CD4-positive, alpha-beta memory T cell (primary cell): ENCODE data around the gene COLEC12. TPM values are rescaled to one million over a fixed set of nuclear protein-coding genes. Genes with fewer than 3 reads are reported as not detected.
"Not testable (repeated sequence)": the region's sequence is repeated elsewhere in the genome, so short reads cannot be mapped to it uniquely, and the experiment has no call there.

ENCODE experiments used
- CTCF ChIA-PET: fragments of 350-600 bp; sonication (Branson Sonifier 250); formaldehyde crosslinking; loops from one replicate; lab custom pipeline; 2021; ENCODE audit warnings: inconsistent platforms; ENCODE audit not compliant: partially characterized antibody; lab: Charles Lee
- POLR2A ChIA-PET: fragments of 350-600 bp; sonication (Branson Sonifier 250); formaldehyde crosslinking; loops from one replicate; lab custom pipeline; 2021; ENCODE audit not compliant: partially characterized antibody; lab: Charles Lee
- DNase-seq, 5 donors: peaks; one replicate each; pipeline versions ENCODE4 v3.0.0 to v3.0.0-alpha.2; 2020 to 2022; ENCODE audit warnings: mixed read lengths in 1 of 5
- H3K27ac ChIP-seq: one replicate; pipeline ENCODE4 v1.7.0; 2013; ENCODE audit warnings: low read depth, low read length
- H3K27me3 ChIP-seq: 2 replicates; pipeline ENCODE4 v1.7.0; 2013; ENCODE audit warnings: mild to moderate bottlenecking, low read length, moderate library complexity; ENCODE audit not compliant: insufficient read depth
- H3K36me3 ChIP-seq: 2 replicates; pipeline ENCODE4 v1.7.0; 2013; ENCODE audit warnings: mild to moderate bottlenecking, low read length, moderate library complexity; ENCODE audit not compliant: insufficient read depth
- H3K4me1 ChIP-seq: 2 replicates; pipeline ENCODE4 v1.7.0; 2013; ENCODE audit warnings: mild to moderate bottlenecking, low read length, moderate library complexity; ENCODE audit not compliant: insufficient read depth
- H3K4me3 ChIP-seq, 2 donors: one replicate each; pipeline ENCODE4 v1.7.0; 2013; ENCODE audit warnings: low read length in 2 of 2, mild to moderate bottlenecking in 1 of 2
- H3K9me3 ChIP-seq, 2 donors: one replicate each; pipeline ENCODE4 v1.7.0; 2013; ENCODE audit warnings: low read length in 2 of 2, control low read depth in 1 of 2; ENCODE audit not compliant: control insufficient read depth in 1 of 2
- H3K27ac Mint-ChIP-seq, 7 donors: one replicate each; pipeline ENCODE4 v1.8.0; 2020 to 2021; ENCODE audit warnings: mixed read lengths in 7 of 7, mild to moderate bottlenecking in 6 of 7, inconsistent platforms in 3 of 7, moderate library complexity in 3 of 7
- H3K27me3 Mint-ChIP-seq, 2 donors: one replicate each; pipeline ENCODE4 v1.8.0; 2020 to 2021; ENCODE audit warnings: mixed read lengths in 2 of 2
- H3K36me3 Mint-ChIP-seq, 2 donors: one replicate each; pipeline ENCODE4 v1.8.0; 2020 to 2021; ENCODE audit warnings: mixed read lengths in 2 of 2, inconsistent platforms in 1 of 2, mild to moderate bottlenecking in 1 of 2
- H3K4me1 Mint-ChIP-seq, 4 donors: one replicate each; pipeline ENCODE4 v1.8.0; 2020 to 2021; ENCODE audit warnings: mixed read lengths in 4 of 4, mild to moderate bottlenecking in 1 of 4
- H3K4me3 Mint-ChIP-seq, 8 donors: one replicate each; pipeline ENCODE4 v1.8.0; 2020 to 2021; ENCODE audit warnings: mixed read lengths in 8 of 8, mild to moderate bottlenecking in 7 of 8, moderate library complexity in 6 of 8, inconsistent platforms in 3 of 8
- H3K9me3 Mint-ChIP-seq, 8 donors: one replicate each; pipeline ENCODE4 v1.8.0; 2020 to 2021; ENCODE audit warnings: mixed read lengths in 8 of 8, mild to moderate bottlenecking in 5 of 8, inconsistent platforms in 3 of 8, moderate library complexity in 1 of 8
- intact Hi-C: fragments of 100-400 bp; cut with micrococcal nuclease; formaldehyde crosslinking; loops from one replicate; pipeline ENCODE4 v1.15.1; 2023
- polyA plus RNA-seq, 2 donors: library from polyadenylated mRNA; unstranded; fragments of 300-500 nt; fragmentation: Illumina TruSeq; gene quantifications; one replicate each; pipeline ENCODE4 v1.2.3, GENCODE V29; 2021
- total RNA-seq, 2 experiments: library from RNA; stranded (reverse); gene quantifications; one replicate each; pipeline ENCODE4 v1.2.3, GENCODE V29; 2021

The COLEC12 gene
- total and polyA plus RNA-seq, 4 experiments from 2014 or later: 0.17 to 0.28 TPM; not detected in 2

- CTCF ChIA-PET: no interaction called here
- H3K4me1 ChIP-seq: no peaks in the 10 kb centered on the region
- POLR2A ChIA-PET: no interaction called here
- no peaks in the 10 kb centered on the region for H3K27me3 ChIP-seq
- H3K36me3 Mint-ChIP-seq: peaks cover 0 to 3% of the 10 kb centered on the region in 2 donors
- no peaks in the 10 kb centered on the region for H3K36me3 ChIP-seq
- no peaks in the 10 kb centered on the region for H3K4me1 Mint-ChIP-seq
- H3K9me3 Mint-ChIP-seq: peaks cover 0 to 36% (median 20%) of the 10 kb centered on the region in 8 donors
- H3K27ac Mint-ChIP-seq: no peak overlapping the region
- peaks cover 9 to 11% of the 10 kb centered on the region in 2 donors for H3K27me3 Mint-ChIP-seq
- DNase-seq: no peak
- H3K27ac ChIP-seq: no peak overlapping the region
- no peaks in the 10 kb centered on the region for H3K9me3 ChIP-seq
- H3K4me3 ChIP-seq: no peak overlapping the region
- intact Hi-C loops: no loop called here
- no peak overlapping the region for H3K4me3 Mint-ChIP-seq
Observed at GRCh38 chr18:406677-407076, 93.8 kb downstream of the COLEC12 start.

- H3K4me1 Mint-ChIP-seq, H3K36me3 Mint-ChIP-seq, H3K27me3 ChIP-seq, POLR2A ChIA-PET, H3K4me3 Mint-ChIP-seq, H3K4me3 ChIP-seq, H3K27ac Mint-ChIP-seq, H3K9me3 ChIP-seq, H3K36me3 ChIP-seq, intact Hi-C loops, H3K27ac ChIP-seq, H3K4me1 ChIP-seq, CTCF ChIA-PET, DNase-seq: not testable (repeated sequence)
- H3K9me3 Mint-ChIP-seq: peaks cover 0 to 37% (median 19%) of the 10 kb centered on the region in 8 donors
- peaks cover 12 to 15% of the 10 kb centered on the region in 2 donors for H3K27me3 Mint-ChIP-seq
Observed at GRCh38 chr18:405006-405405, 95.5 kb downstream of the COLEC12 start.

GRCh38 chr18:404061-404636 lies 96.4 kb downstream of the COLEC12 start:
- intact Hi-C loops: no loop called here
- Histone ChIP-seq H3K27ac (no peak overlapping the region), H3K4me3 (no peak overlapping the region), H3K27me3 (no peaks in the 10 kb centered on the region), H3K36me3 (no peaks in the 10 kb centered on the region), H3K4me1 (no peaks in the 10 kb centered on the region), H3K9me3 (no peaks in the 10 kb centered on the region)
- H3K36me3 Mint-ChIP-seq: peaks cover 0 to 3% of the 10 kb centered on the region in 2 donors
- H3K4me3 Mint-ChIP-seq: no peak overlapping the region
- DNase-seq: no peak
- no peaks in the 10 kb centered on the region for H3K4me1 Mint-ChIP-seq
- ChIA-PET POLR2A (no interaction called here), CTCF (no interaction called here)
- peaks cover 0 to 37% (median 19%) of the 10 kb centered on the region in 8 donors for H3K9me3 Mint-ChIP-seq
- no peak overlapping the region for H3K27ac Mint-ChIP-seq
- peaks cover 10 to 13% of the 10 kb centered on the region in 2 donors for H3K27me3 Mint-ChIP-seq

GRCh38 chr18:402129-402528 lies 98.4 kb downstream of the COLEC12 start:
- Histone ChIP-seq H3K27ac (no peak overlapping the region), H3K4me1 (no peaks in the 10 kb centered on the region), H3K9me3 (no peaks in the 10 kb centered on the region), H3K4me3 (no peak overlapping the region), H3K27me3 (no peaks in the 10 kb centered on the region), H3K36me3 (no peaks in the 10 kb centered on the region)
- POLR2A ChIA-PET: no interaction called here
- no peak overlapping the region for H3K27ac Mint-ChIP-seq
- H3K4me3 Mint-ChIP-seq: no peak overlapping the region
- DNase-seq: no peak
- peaks cover 5 to 8% of the 10 kb centered on the region in 2 donors for H3K27me3 Mint-ChIP-seq
- peaks cover 0 to 33% (median 18%) of the 10 kb centered on the region in 8 donors for H3K9me3 Mint-ChIP-seq
- CTCF ChIA-PET: no interaction called here
- H3K4me1 Mint-ChIP-seq: no peaks in the 10 kb centered on the region
- intact Hi-C loops: no loop called here
- H3K36me3 Mint-ChIP-seq: peaks cover 0 to 3% of the 10 kb centered on the region in 2 donors

- intact Hi-C loops: no loop called here
- Mint-ChIP-seq H3K4me1 (no peaks in the 10 kb centered on the region), H3K9me3 (peaks cover 0 to 26% (median 9%) of the 10 kb centered on the region in 8 donors), H3K27ac (no peak overlapping the region), H3K27me3 (peaks cover 5 to 6% of the 10 kb centered on the region in 2 donors), H3K4me3 (no peak overlapping the region), H3K36me3 (peaks cover 0 to 3% of the 10 kb centered on the region in 2 donors)
- Histone ChIP-seq H3K9me3 (no peaks in the 10 kb centered on the region), H3K36me3 (no peaks in the 10 kb centered on the region), H3K4me1 (no peaks in the 10 kb centered on the region), H3K4me3 (no peak overlapping the region), H3K27me3 (no peaks in the 10 kb centered on the region), H3K27ac (no peak overlapping the region)
- ChIA-PET CTCF (no interaction called here), POLR2A (no interaction called here)
- DNase-seq: no peak
Observed at GRCh38 chr18:400456-400855, 100.0 kb downstream of the COLEC12 start.

- H3K27me3 Mint-ChIP-seq: peaks cover 5 to 6% of the 10 kb centered on the region in 2 donors
Observed at GRCh38 chr18:399631-400135, 100.8 kb downstream of the COLEC12 start.

GRCh38 chr18:398935-399630 lies 101.4 kb downstream of the COLEC12 start:
- Histone ChIP-seq H3K27ac (no peak overlapping the region), H3K36me3 (no peaks in the 10 kb centered on the region), H3K4me1 (no peaks in the 10 kb centered on the region), H3K4me3 (no peak overlapping the region), H3K9me3 (no peaks in the 10 kb centered on the region), H3K27me3 (no peaks in the 10 kb centered on the region)
- Mint-ChIP-seq H3K4me3 (no peak overlapping the region), H3K27me3 (peaks cover 5 to 6% of the 10 kb centered on the region in 2 donors), H3K27ac (no peak overlapping the region), H3K9me3 (peaks cover 0 to 15% (median under 1%) of the 10 kb centered on the region in 8 donors), H3K4me1 (no peaks in the 10 kb centered on the region), H3K36me3 (peaks cover 0 to under 1% of the 10 kb centered on the region in 2 donors)
- DNase-seq: no peak
- CTCF ChIA-PET: no interaction called here
- POLR2A ChIA-PET: no interaction called here
- intact Hi-C loops: no loop called here

More at GRCh38 chr18:399631-400135, 100.8 kb downstream of the COLEC12 start:
- ChIA-PET CTCF (no interaction called here), POLR2A (no interaction called here)
- DNase-seq: no peak
- Histone ChIP-seq H3K27ac (no peak overlapping the region), H3K4me1 (no peaks in the 10 kb centered on the region), H3K4me3 (no peak overlapping the region), H3K27me3 (no peaks in the 10 kb centered on the region), H3K9me3 (no peaks in the 10 kb centered on the region), H3K36me3 (no peaks in the 10 kb centered on the region)
- peaks cover 0 to 20% (median 4%) of the 10 kb centered on the region in 8 donors for H3K9me3 Mint-ChIP-seq
- H3K36me3 Mint-ChIP-seq: peaks cover 0 to 3% of the 10 kb centered on the region in 2 donors
- intact Hi-C loops: no loop called here
- H3K4me3 Mint-ChIP-seq: no peak overlapping the region
- H3K27ac Mint-ChIP-seq: no peak overlapping the region
- no peaks in the 10 kb centered on the region for H3K4me1 Mint-ChIP-seq
